GM18499 (cell line): ENCODE data around the gene SND1.
A peak's percentile ranks its signal among the peaks of the same experiment; 100 is the strongest.
"Not testable (repeated sequence)": the region's sequence is repeated elsewhere in the genome, so short reads cannot be mapped to it uniquely, and the experiment has no call there.

Experiments
- ATAC-seq: cut with Tn5 transposase; IDR thresholded peaks from one replicate; pipeline ENCODE4 v1.9.1; 2021; ENCODE audit warnings: moderate number of reproducible peaks; ENCODE audit not compliant: insufficient read depth, unreplicated experiment

Gene SND1

GRCh38 chr7:128100225-128100948 lies 448.4 kb downstream of the SND1 start:
- no peak for ATAC-seq

- ATAC-seq: no peak
Measured at GRCh38 chr7:128100949-128101713, 449.1 kb downstream of the SND1 start.

- ATAC-seq: no peak
Measured at GRCh38 chr7:128102490-128103291, 450.7 kb downstream of the SND1 start.

GRCh38 chr7:128103498-128104107 lies 451.6 kb downstream of the SND1 start:
- ATAC-seq: no peak

- ATAC-seq: no peak
Measured at GRCh38 chr7:128104108-128104742, 452.2 kb downstream of the SND1 start.

GRCh38 chr7:128105228-128106022 lies 453.4 kb downstream of the SND1 start:
- no peak for ATAC-seq

- no peak for ATAC-seq
Measured at GRCh38 chr7:128106821-128107220, 454.8 kb downstream of the SND1 start.

- ATAC-seq: not testable (repeated sequence)
Measured at GRCh38 chr7:128107516-128107915, 455.5 kb downstream of the SND1 start.

- ATAC-seq: no peak
Measured at GRCh38 chr7:128108129-128108528, 456.1 kb downstream of the SND1 start.

- ATAC-seq: peak; percentile 96
Measured at GRCh38 chr7:128108641-128109423, 456.8 kb downstream of the SND1 start.

GRCh38 chr7:128109424-128109969 lies 457.5 kb downstream of the SND1 start:
- not testable (repeated sequence) for ATAC-seq

GRCh38 chr7:128110641-128111364 lies 458.8 kb downstream of the SND1 start:
- no peak for ATAC-seq

GRCh38 chr7:128112018-128112780 lies 460.2 kb downstream of the SND1 start:
- no peak for ATAC-seq

- ATAC-seq: no peak
Measured at GRCh38 chr7:128112781-128113221, 460.8 kb downstream of the SND1 start.

- no peak for ATAC-seq
Measured at GRCh38 chr7:128113839-128114238, 461.8 kb downstream of the SND1 start.

GRCh38 chr7:128114806-128115205 lies 462.8 kb downstream of the SND1 start:
- ATAC-seq: no peak

GRCh38 chr7:128115336-128115820 lies 463.4 kb downstream of the SND1 start:
- no peak for ATAC-seq
